Measurements from ENCODE around the gene ANKS1B.

ANKS1B gene

DNA sequence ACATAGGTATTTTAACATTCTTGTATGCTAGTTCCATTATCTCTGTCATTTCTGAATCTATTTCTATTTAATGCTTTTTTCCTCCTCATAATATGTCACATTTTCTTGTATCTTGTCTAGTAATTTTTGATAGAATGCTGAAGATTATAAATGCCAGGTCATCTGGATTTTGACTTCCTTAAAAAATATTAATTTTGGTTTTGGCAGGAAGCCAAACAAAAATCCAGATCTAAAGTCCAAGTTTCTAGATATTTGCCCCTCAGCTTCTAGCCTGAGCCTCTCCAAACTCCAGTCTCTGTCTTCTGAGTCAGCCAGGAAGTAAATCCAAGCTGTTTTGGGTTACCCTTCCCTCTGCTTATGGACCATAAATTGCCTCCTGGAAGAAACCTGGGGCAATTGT is 1004.2 kb downstream of the ANKS1B start:
- TF ChIP-seq, protein P1, sequence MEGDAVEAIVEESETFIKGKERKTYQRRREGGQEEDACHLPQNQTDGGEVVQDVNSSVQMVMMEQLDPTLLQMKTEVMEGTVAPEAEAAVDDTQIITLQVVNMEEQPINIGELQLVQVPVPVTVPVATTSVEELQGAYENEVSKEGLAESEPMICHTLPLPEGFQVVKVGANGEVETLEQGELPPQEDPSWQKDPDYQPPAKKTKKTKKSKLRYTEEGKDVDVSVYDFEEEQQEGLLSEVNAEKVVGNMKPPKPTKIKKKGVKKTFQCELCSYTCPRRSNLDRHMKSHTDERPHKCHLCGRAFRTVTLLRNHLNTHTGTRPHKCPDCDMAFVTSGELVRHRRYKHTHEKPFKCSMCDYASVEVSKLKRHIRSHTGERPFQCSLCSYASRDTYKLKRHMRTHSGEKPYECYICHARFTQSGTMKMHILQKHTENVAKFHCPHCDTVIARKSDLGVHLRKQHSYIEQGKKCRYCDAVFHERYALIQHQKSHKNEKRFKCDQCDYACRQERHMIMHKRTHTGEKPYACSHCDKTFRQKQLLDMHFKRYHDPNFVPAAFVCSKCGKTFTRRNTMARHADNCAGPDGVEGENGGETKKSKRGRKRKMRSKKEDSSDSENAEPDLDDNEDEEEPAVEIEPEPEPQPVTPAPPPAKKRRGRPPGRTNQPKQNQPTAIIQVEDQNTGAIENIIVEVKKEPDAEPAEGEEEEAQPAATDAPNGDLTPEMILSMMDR (conservative IDR thresholded peaks at IDR 0.05; ENCODE audit: low read depth) = no peak
- ChIA-PET POLR2A (ENCODE audit: low non-redundant PET) (no interaction called here), CTCF (interaction anchor here (0.7 kb wide), 1 partner anchor 79 kb away, joined by 3 read pairs; no protein-coding TSS in a partner anchor)
- no peak overlapping the region for H3K27ac ChIP-seq
- DNase-seq (ENCODE audit: low spot score) = no peak

DNA sequence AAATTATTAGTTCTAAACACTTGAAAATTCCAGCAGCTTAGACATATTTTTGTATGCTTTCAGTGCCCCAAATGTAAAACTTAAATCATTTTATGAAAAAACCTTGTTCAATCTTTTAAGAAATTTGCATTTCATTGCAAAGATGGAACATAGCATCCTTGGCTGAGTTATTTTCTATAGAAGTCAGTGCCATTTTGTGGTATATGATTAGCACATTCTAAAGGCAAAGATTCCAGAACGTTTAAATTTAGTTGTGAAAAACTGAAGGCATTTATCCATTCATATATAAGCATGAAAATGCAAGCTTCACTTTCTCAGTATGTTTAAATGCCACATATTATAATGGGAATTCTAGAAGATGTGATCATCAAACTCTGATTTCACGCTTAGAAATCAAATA is 1007.5 kb downstream of the ANKS1B start:
- TF ChIP-seq, protein P1 (conservative IDR thresholded peaks at IDR 0.05; ENCODE audit: low read depth) = no peak
- DNase-seq (ENCODE audit: low spot score) = no peak
- ChIA-PET POLR2A (ENCODE audit: low non-redundant PET) (no interaction called here), CTCF (interaction anchor here (0.9 kb wide), 1 partner anchor 21 kb away, joined by 3 read pairs; no protein-coding TSS in a partner anchor)
- H3K27ac ChIP-seq = no peak overlapping the region

DNA sequence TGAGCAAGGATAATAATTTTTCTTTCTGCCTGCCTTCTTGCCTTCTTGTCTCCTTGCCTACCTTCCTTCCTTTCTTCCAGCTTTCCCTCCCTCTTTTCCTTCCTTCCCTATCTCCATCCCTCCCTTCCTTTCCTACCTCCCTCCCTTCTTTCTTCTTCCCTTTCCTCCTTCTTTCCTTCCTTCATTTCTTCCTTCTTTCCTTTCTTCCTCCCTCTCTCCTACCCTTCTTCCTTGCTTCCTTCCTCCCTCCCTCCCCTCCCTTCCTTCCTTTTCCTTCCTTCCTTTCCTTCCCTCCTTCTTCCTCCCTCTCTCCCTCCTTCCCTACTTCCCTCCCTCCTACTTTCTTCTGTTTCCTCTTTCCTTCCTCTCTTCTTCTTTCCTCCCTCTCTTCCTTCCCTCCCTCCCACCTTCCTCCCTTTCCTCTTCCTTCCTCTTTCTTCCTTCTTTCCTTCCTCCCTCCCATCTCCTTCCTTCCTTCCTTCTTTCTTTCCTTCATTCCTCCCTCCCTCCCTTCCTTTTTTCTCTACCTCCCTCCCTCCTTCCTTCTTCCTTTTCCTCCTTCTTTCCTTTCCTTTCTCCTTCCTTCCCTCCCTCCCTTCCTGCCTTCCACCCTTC is 1009.9 kb downstream of the ANKS1B start:
- no peak for DNase-seq (ENCODE audit: low spot score)
- ChIA-PET CTCF (no interaction called here), POLR2A (ENCODE audit: low non-redundant PET) (no interaction called here)
- TF ChIP-seq, protein P1 (conservative IDR thresholded peaks at IDR 0.05; ENCODE audit: low read depth) = no peak
- no peak overlapping the region for H3K27ac ChIP-seq

DNA sequence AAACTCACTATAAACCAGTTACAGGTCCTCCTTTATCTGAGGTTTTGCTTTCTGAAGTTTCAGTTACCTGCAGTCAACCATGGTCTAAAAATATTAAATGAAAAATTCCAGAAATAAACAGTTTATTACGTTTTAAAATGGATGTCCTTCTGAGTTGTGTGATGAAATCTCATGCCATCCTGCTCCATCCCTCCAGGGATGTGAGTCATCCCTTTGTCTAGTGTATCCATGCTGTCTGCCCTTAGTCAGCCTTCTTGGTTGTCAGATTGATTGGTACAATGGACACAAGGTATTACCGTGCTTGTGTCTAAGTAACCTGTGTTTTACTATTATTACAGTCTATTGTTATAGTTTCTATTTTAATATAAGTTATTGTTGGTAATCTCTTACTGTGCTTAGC is 1011.3 kb downstream of the ANKS1B start:
- ChIA-PET POLR2A (ENCODE audit: low non-redundant PET) (no interaction called here), CTCF (interaction anchor here (0.5 to 0.6 kb wide), 2 partner anchors 114 to 1840 kb away, joined by 3 read pairs; no protein-coding TSS in a partner anchor)
- H3K27ac ChIP-seq = no peak overlapping the region
- DNase-seq (ENCODE audit: low spot score) = peak; percentile 52
- TF ChIP-seq, protein P1 (conservative IDR thresholded peaks at IDR 0.05; ENCODE audit: low read depth) = no peak

DNA sequence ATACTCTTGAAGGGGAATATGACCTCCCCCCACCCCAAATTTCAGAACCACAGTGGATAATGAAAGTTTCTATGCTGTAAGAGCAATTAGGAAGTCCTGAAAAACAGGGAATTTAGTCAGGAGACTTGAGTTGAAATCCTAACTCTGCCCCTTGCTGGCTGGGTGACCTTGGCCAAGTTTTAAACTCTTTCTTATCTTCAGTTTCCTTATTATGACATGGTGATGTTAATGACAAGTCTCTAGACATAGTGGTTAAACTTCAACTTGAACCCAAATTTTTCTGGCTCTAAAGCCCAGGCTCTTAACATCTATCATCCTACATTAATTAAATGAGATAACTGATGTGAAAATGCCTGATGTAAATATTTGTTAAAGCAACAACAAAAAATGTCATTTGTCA is 1013.8 kb downstream of the ANKS1B start:
- CTCF ChIA-PET = no interaction called here

DNA sequence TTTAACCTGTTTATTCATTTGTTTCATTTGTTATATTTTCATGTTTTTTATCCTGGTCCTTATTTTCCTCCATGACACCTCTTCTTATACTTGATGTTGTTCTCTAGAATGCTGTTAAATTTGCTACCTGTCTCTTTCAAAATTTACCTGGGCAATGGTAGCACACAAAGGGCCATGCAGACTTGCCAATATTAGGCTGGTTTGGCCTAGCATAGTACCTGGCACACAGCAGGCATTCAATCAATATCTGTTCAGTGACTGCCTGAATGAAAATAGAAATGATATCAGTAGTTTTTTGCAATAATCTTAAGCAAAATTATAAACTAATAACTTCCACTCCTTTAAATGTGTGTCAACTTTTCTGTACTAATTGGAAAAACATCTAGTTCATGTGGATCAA is 1014.5 kb downstream of the ANKS1B start:
- POLR2A ChIA-PET (ENCODE audit: low non-redundant PET) = no interaction called here

More for the DNA sequence above, 1013.8 kb downstream of the ANKS1B start:
- DNase-seq (ENCODE audit: low spot score) = no peak
- TF ChIP-seq, protein P1 (conservative IDR thresholded peaks at IDR 0.05; ENCODE audit: low read depth) = no peak
- POLR2A ChIA-PET (ENCODE audit: low non-redundant PET) = no interaction called here
- H3K27ac ChIP-seq = no peak overlapping the region

More for the DNA sequence above, 1014.5 kb downstream of the ANKS1B start:
- H3K27ac ChIP-seq = no peak overlapping the region
- DNase-seq (ENCODE audit: low spot score) = no peak
- TF ChIP-seq, protein P1 (conservative IDR thresholded peaks at IDR 0.05; ENCODE audit: low read depth) = no peak
- CTCF ChIA-PET = no interaction called here
